ENCODE data around the gene ABCC4.

ABCC4 gene

GRCh38 chr13:95251641-95252040, 49.6 kb downstream of the ABCC4 start:
- TF ChIP-seq CTCF (IDR thresholded peaks at IDR 0.05; ENCODE audit: low read depth, low read length, missing control alignments) = no peak
- in situ Hi-C loops (cut with HindIII; ENCODE audit: low sequenced_read_pairs) = no loop called here
- no peak for DNase-seq (ENCODE audit: low read depth)
- no peak overlapping the region for H3K4me3 ChIP-seq (ENCODE audit: low read depth, low read length)

GRCh38 chr13:95250961-95251360, 50.3 kb downstream of the ABCC4 start:
- H3K4me3 ChIP-seq (ENCODE audit: low read depth, low read length) = no peak overlapping the region
- in situ Hi-C loops (cut with HindIII; ENCODE audit: low sequenced_read_pairs) = no loop called here
- no peak for DNase-seq (ENCODE audit: low read depth)
- no peak for TF ChIP-seq CTCF (IDR thresholded peaks at IDR 0.05; ENCODE audit: low read depth, low read length, missing control alignments)

GRCh38 chr13:95248953-95249352, 52.3 kb downstream of the ABCC4 start:
- H3K4me3 ChIP-seq (ENCODE audit: low read depth, low read length) = no peak overlapping the region
- no peak for DNase-seq (ENCODE audit: low read depth)
- in situ Hi-C loops (cut with HindIII; ENCODE audit: low sequenced_read_pairs) = no loop called here
- TF ChIP-seq CTCF (IDR thresholded peaks at IDR 0.05; ENCODE audit: low read depth, low read length, missing control alignments) = no peak

GRCh38 chr13:95247852-95248251, 53.4 kb downstream of the ABCC4 start:
- DNase-seq (ENCODE audit: low read depth) = no peak
- in situ Hi-C loops (cut with HindIII; ENCODE audit: low sequenced_read_pairs) = no loop called here
- TF ChIP-seq CTCF (IDR thresholded peaks at IDR 0.05; ENCODE audit: low read depth, low read length, missing control alignments) = no peak

GRCh38 chr13:95247171-95247570, 54.1 kb downstream of the ABCC4 start:
- no peak for DNase-seq (ENCODE audit: low read depth)
- no peak for TF ChIP-seq CTCF (IDR thresholded peaks at IDR 0.05; ENCODE audit: low read depth, low read length, missing control alignments)
- no peak overlapping the region for H3K4me3 ChIP-seq (ENCODE audit: low read depth, low read length)
- in situ Hi-C loops (cut with HindIII; ENCODE audit: low sequenced_read_pairs) = no loop called here

More at GRCh38 chr13:95247852-95248251, 53.4 kb downstream of the ABCC4 start:
- no peak overlapping the region for H3K4me3 ChIP-seq (ENCODE audit: low read depth, low read length)

- in situ Hi-C loops (cut with HindIII; ENCODE audit: low sequenced_read_pairs) = no loop called here
- no peak overlapping the region for H3K4me3 ChIP-seq (ENCODE audit: low read depth, low read length)
- no peak for DNase-seq (ENCODE audit: low read depth)
- TF ChIP-seq CTCF (IDR thresholded peaks at IDR 0.05; ENCODE audit: low read depth, low read length, missing control alignments) = no peak
Observed at GRCh38 chr13:95246292-95247082, 54.8 kb downstream of the ABCC4 start.
